Bladder microvascular endothelial cell (primary cell): ENCODE data around the gene ASPA. TPM values are rescaled to one million over a fixed set of nuclear protein-coding genes. Genes with fewer than 3 reads are reported as not detected.

Experiments used
- total RNA-seq: library from RNA; depleted of rRNA; stranded (reverse); fragments of >200 nt; gene quantifications from 2 replicates; pipeline ENCODE4 v1.2.3, GENCODE V29; 2014

ASPA gene
- total RNA-seq = 0.13 TPM in 1 of 2 replicates, not detected in the other

GRCh38 chr17:3475812-3476610 lies at the start of gene ASPA:
ASPA (plus strand) TSS chr17:3475997; CDS start chr17:3476160, 163 bp downstream.

GRCh38 chr17:3433741-3434140 lies 42.1 kb upstream of the ASPA start, which contains the start of gene OR1E2:
OR1E2 (minus strand) TSS chr17:3433841; CDS start chr17:3433841, 0 bp downstream.

GRCh38 chr17:3471599-3471998 lies 4.2 kb upstream of the ASPA start, which contains the start of gene SPATA22:
SPATA22 (minus strand) TSS chr17:3471819; CDS start chr17:3469325, 2,494 bp downstream.

Other genes with a start within 250 kb of the ASPA start
- not detected in 2 replicates for gene OR3A1, start 177.6 kb upstream of the ASPA start, total RNA-seq
- gene OR3A2, start 89.7 kb upstream of the ASPA start, total RNA-seq = not detected in 2 replicates
- gene OR1E1, start 77.6 kb upstream of the ASPA start, total RNA-seq = not detected in 2 replicates
- not detected in 2 replicates for gene OR3A3, start 64.6 kb upstream of the ASPA start, total RNA-seq
- not detected in 2 replicates for gene OR1E2, start 42.2 kb upstream of the ASPA start, total RNA-seq
- gene SPATA22, start 4.2 kb upstream of the ASPA start, total RNA-seq = under 0.01 TPM in 1 of 2 replicates, not detected in the other
- not detected in 2 replicates for gene TRPV3, start 81.8 kb downstream of the ASPA start, total RNA-seq
- 0.65 and 3.1 TPM in 2 replicates for gene TRPV1, start 133.4 kb downstream of the ASPA start, total RNA-seq
- gene SHPK, start 160.3 kb downstream of the ASPA start, total RNA-seq = 12.3 and 23.5 TPM in 2 replicates
- gene CTNS, start 160.8 kb downstream of the ASPA start, total RNA-seq = 10.8 and 28.0 TPM in 2 replicates
- 128 and 173 TPM in 2 replicates for gene TAX1BP3, start 192.6 kb downstream of the ASPA start, total RNA-seq
- gene EMC6, start 192.8 kb downstream of the ASPA start, total RNA-seq = 12.8 and 16.4 TPM in 2 replicates
- gene P2RX5, start 220.2 kb downstream of the ASPA start, total RNA-seq = 0.19 and 0.32 TPM in 2 replicates
- gene HASPIN, start 247.9 kb downstream of the ASPA start, total RNA-seq = 4.6 and 7.4 TPM in 2 replicates